COLO829 (cell line): ENCODE measurements around the gene UXS1.

Source experiments
- DNase-seq: peaks from one replicate; pipeline ENCODE4 v3.0.0; 2012; ENCODE audit warnings: low spot score

Gene UXS1

DNA sequence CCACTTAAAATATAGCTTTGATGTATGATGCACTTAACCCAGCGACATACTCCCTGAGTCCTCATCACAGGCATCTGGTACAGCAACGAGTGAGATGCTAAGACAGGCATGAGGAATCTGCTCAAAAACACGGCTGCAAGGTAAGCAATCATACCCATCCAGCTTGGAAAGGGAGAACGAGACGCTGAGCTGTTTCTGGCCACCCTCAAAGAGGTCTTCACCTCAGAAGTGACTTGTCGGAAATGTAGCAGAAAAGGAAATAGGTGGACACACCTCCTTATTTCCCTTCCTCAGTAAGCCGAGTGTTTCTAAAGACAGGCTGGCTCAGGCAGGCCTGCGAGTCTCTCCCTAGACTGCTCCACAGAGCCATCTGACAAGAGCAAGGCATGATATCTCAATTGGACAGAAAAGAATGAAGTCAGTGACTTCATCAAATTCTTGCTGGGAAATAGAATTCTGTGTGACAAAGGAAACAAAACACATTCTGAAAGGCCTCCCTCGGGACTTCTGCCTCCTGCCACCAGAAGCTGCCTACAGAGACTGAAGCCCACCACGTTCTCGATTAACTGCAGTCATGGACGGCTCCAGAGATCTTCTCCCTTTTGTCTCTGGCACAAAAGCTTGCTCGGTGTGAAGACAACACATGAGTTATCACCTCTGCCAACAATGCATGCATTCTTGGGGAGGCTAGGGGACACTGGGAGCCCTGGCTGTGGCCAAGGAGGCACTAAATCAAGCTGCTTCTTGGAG is 84.3 kb downstream of the UXS1 start:
- DNase-seq: no peak

- DNase-seq: no peak
Observed at GRCh38 chr2:106108791-106109190, 85.3 kb downstream of the UXS1 start.

DNA sequence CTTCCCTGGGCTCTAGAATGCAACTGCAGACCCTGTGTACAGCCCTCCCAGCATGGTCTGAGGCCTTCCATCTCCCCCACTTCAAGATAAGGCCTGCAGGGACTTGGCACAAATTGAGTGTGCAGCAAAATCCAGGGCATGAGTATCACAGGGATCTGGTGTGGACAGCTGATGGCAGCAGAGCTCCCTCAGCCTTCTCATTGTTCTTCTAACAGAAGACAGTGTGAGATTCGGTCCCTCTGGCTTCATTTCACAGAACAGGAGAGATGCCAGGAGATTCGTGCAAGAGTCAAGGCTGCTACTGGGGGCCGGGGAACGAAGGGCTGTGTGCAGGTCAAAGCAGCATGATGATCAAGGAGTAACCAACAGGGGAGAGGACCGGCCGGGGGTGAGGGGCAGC is 85.8 kb downstream of the UXS1 start:
- no peak for DNase-seq

DNA sequence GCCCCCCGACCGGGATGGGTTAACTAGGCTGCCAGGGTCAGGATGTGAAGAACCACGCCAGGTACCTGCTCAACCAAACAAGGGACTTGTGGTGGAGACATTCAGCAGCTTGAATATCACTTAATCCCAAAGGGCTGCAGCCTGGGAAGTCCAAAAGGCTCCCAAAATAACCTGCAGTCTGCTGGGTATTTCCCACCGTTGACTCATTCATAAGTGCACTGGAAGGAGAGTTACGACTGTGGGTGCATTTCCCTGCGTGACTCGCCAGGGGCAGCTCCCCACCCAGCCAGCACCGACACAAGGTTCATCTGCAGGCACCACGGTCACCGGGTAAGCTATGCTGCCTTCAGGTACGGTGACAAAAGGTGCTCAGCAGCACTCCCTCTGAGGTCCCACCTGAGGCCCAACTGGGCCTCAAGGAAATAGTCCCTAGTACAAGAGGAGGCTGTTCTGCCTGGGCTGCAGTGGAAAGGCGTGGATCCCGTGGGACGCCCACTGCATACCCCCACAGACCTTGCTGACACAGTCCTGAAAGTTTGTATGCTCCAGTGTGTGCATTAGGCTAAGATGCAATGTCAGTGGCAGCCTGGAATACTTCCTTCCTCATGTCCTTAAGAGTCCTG is 86.5 kb downstream of the UXS1 start:
- DNase-seq: no peak

- no peak for DNase-seq
Observed at GRCh38 chr2:106106622-106107508, 87.2 kb downstream of the UXS1 start.

GRCh38 chr2:106105151-106105922 is 88.8 kb downstream of the UXS1 start:
- no peak for DNase-seq

- peak; percentile 71 for DNase-seq
Observed at GRCh38 chr2:106104332-106105062, 89.6 kb downstream of the UXS1 start.

GRCh38 chr2:106099691-106100090 is 94.4 kb downstream of the UXS1 start:
- DNase-seq: no peak

DNA sequence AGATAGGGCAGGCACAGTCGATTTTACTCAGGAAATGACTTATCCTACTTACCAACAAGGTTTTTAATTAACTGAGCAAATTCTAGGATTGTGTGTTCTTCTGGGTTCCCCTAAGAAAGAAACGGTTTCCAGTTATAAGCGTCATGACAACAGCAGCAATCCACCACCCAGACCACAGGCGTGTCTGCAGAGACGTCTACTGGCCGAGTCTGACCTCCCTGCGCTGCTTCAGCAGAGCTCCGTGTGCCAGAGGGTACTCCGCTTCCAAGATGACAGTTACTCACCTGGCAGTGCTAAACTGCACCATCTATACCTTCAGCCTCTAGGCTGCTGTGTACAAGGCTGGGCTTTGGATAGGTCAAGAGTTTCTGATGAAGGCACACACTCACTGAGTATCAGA is 95.4 kb downstream of the UXS1 start:
- no peak for DNase-seq

DNA sequence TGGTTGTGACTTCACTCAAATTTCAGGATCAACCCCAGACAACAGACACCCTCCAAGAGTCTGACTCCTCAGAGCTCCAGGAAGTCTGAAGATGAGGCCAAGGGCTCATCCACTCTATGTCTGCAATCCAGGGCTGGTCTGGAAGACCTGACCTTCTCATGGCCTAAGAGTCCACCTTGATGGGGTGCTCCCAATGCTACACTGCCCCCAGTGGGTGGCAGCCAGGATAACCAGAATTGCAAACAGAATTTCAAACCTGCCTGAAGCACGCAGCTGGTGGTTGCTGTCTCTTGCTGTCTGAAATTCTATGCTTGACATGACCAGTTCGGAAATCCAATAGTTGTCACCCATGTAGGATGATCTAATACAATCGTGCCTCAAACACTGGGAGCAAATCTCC is 96.0 kb downstream of the UXS1 start:
- DNase-seq: peak; percentile 30

- no peak for DNase-seq
Observed at GRCh38 chr2:106097038-106098000, 96.8 kb downstream of the UXS1 start.

- no peak for DNase-seq
Observed at GRCh38 chr2:106096299-106097037, 97.6 kb downstream of the UXS1 start.

DNA sequence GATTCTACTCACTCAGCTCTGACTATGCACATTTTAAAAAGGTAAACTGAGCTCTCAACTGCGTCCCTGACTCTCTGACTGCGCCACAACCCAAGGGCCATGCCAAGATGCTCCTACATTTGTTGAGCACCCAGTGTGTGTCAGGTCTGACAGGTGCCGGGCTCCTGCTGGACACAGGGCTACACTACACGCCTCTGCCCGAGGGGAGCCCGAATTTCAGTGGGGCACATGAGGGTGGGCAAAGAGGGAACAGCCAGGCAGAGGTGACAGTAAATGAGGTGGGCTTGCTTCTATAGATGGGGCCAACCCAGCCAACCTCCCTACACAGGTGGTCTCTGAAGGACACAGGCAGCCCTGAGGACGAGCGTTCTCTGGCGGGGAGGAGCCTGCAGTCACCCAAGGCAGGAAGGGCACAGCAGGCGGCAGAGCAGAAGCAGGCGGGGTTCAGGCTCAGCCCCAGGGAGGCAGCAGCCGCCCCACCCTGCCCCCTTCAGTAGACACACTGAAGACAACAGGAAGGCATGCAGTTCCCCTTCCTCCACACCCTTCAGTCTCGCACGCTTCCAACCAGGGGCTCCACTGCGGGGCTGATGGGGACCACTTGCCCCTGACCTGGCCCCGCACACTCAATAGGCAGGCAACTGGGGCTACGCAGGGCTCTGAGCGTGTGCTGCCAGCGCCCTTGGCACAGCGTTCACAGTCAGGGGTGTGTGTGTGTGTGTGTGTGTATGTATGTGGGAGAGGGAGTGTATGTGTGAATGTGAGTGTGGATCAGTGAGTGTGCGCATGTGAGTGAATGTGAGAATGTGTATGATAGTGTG is 98.4 kb downstream of the UXS1 start:
- DNase-seq: no peak

- DNase-seq: no peak
Observed at GRCh38 chr2:106094131-106094841, 99.8 kb downstream of the UXS1 start.

DNA sequence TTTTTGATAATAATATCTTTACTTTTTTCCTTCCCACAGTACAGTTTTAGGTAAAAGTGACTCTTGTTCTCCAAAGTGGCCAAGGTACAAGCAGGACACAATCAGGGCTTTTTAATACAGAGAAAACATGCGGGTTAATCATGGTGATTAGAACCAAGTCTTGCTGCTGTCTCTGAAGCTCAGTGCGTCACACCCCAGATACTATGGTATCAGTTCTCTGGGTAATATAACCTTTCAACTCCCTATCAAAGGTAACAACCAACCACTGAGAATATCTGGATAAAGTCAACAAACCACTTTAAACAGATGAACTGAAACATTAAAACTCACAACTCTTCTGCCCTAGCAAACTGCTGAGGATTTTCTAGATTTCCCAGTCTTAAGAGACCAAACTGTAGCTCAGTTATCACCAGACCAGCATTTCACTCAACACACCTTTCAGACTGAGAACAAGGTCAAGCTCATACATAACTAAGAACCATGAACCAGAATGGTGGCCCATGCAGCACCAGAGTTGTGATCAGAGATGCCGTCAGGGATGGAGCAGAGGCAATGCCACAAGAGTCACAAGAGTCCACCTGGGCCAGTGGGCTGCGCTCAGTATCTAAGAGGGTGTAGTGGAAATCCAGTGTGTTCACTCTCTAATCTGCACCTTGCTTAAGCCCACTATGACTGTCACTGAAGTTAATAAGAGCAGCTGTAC is 103.0 kb downstream of the UXS1 start:
- DNase-seq: no peak

DNA sequence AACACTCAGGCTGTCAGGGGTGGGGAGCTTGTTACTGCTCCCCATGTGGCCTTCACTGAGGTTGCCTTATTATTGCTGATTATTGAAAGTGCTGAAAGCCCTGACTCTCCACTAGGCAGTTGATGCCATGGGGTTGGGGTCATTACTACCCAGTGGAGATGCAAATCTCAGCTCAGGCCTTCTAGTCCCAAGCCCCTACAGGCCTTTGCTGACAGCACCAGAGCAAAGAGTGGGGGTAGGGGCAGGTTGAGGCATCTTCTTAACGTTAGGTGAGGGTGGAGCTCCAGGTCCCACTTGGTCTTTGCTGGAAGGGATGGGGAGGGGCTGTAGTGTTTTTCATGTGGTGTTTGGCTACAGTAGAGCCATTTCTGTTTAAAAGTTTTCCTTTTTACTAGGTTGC is 104.5 kb downstream of the UXS1 start:
- DNase-seq: no peak

DNA sequence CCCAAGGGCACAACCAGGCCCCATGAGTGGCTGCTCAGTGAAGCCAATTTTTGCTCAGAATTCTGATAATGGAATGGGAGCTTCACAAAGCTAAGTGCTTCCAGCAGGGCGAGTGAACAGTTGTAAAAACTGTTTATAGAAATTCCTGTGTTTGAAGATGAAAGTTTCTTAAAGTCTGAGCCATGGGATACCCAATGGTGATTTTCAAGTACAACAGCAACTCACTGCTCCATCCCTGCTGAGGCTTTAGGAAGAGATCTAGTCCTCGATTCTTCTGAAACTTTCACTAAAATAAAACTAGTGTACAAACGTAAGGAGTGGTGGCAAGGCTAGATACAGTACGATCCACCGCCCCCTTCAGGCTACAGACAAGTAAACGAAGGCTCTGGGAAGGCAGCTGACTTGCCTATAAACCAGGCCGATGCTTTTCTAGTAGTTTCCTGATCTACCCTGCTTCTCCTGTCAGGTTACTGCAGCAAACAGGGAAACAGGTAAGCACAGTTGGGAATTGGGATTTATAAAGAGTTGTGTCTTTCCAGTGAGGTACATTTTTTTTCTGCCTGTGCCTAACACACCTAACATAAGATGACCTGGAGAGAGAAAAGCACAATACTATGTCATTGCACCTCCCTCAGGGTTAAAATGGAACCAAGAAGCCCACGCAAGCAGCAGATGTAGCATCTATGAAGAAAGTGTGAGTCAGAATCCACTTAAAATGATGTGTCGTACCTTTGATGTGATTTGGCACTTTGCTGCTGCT is 108.7 kb downstream of the UXS1 start:
- DNase-seq: no peak
